ENCODE results near the gene CCDC27.

- TF ChIP-seq, protein P1, sequence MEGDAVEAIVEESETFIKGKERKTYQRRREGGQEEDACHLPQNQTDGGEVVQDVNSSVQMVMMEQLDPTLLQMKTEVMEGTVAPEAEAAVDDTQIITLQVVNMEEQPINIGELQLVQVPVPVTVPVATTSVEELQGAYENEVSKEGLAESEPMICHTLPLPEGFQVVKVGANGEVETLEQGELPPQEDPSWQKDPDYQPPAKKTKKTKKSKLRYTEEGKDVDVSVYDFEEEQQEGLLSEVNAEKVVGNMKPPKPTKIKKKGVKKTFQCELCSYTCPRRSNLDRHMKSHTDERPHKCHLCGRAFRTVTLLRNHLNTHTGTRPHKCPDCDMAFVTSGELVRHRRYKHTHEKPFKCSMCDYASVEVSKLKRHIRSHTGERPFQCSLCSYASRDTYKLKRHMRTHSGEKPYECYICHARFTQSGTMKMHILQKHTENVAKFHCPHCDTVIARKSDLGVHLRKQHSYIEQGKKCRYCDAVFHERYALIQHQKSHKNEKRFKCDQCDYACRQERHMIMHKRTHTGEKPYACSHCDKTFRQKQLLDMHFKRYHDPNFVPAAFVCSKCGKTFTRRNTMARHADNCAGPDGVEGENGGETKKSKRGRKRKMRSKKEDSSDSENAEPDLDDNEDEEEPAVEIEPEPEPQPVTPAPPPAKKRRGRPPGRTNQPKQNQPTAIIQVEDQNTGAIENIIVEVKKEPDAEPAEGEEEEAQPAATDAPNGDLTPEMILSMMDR (conservative IDR thresholded peaks at IDR 0.05; ENCODE audit: low read length), result no peak
- no peak for TF ChIP-seq EZH2phosphoT487 (IDR thresholded peaks at IDR 0.05; ENCODE audit: borderline replicate concordance)
Observed at GRCh38 chr1:3711381-3711779, 40.9 kb upstream of the CCDC27 start.
